H1 (cell line): ENCODE measurements around the gene BFSP2.

Source experiments
- ATF3 ChIP-seq: IDR thresholded peaks from 2 replicates; pipeline ENCODE4 v1.6.1; 2011; ENCODE audit warnings: low read depth, mild to moderate bottlenecking, low read length; ENCODE audit not compliant: insufficient read depth
- CHD2 ChIP-seq: IDR thresholded peaks from 2 replicates; pipeline ENCODE4 v1.6.1; 2012; ENCODE audit warnings: low read length, improper control_type of control experiment
- CHD7 ChIP-seq: fragments of 300-600 bp; sonication (generic); IDR thresholded peaks from 2 replicates; pipeline ENCODE4 v1.7.1; 2012; ENCODE audit warnings: low read length, moderate library complexity, mild to moderate bottlenecking, inconsistent platforms; ENCODE audit not compliant: insufficient replicate concordance
- CTCF ChIP-seq, 3 experiments: IDR thresholded peaks; 1 replicate in 2 of 3; 2 replicates in 1 of 3; pipeline versions ENCODE4 v1.5.1 to v1.6.1; 2011; ENCODE audit warnings: low read length in 3 of 3, mild to moderate bottlenecking in 3 of 3, inconsistent platforms in 2 of 3, low read depth in 1 of 3, moderate library complexity in 1 of 3; ENCODE audit not compliant: insufficient read depth in 1 of 3; ENCODE audit errors: control extremely low read depth in 1 of 3
- EP300 ChIP-seq, 2 experiments: IDR thresholded peaks; 1 replicate in 1 of 2; 2 replicates in 1 of 2; pipeline ENCODE4 v1.6.1; 2011 to 2012; ENCODE audit warnings: low read depth in 2 of 2, low read length in 2 of 2, mild to moderate bottlenecking in 2 of 2, borderline replicate concordance in 1 of 2, inconsistent platforms in 1 of 2, moderate library complexity in 1 of 2
- KDM5A ChIP-seq: fragments of 200-600 bp; IDR thresholded peaks from 2 replicates; pipeline ENCODE4 v1.7.1; 2012; ENCODE audit warnings: mild to moderate bottlenecking, low read length, inconsistent platforms, mixed read lengths
- MAFK ChIP-seq: IDR thresholded peaks from 2 replicates; pipeline ENCODE4 v1.6.1; 2012; ENCODE audit warnings: low read depth, mild to moderate bottlenecking, improper control_type of control experiment, low read length
- NRF1 ChIP-seq: IDR thresholded peaks from 2 replicates; pipeline ENCODE4 v1.6.1; 2011; ENCODE audit warnings: mild to moderate bottlenecking, low read depth, low read length, improper control_type of control experiment
- POU5F1 ChIP-seq: IDR thresholded peaks from 2 replicates; pipeline ENCODE4 v1.6.1; 2011; ENCODE audit warnings: low read depth, mild to moderate bottlenecking, low read length, moderate library complexity
- TAF1 ChIP-seq: IDR thresholded peaks from 2 replicates; pipeline ENCODE4 v1.6.1; 2011; ENCODE audit warnings: mild to moderate bottlenecking, low read depth, low read length
- YY1 ChIP-seq: IDR thresholded peaks from 2 replicates; pipeline ENCODE4 v1.6.1; 2011; ENCODE audit warnings: low read depth, mild to moderate bottlenecking, low read length

GRCh38 chr3:133414021-133414392, 14.2 kb downstream of the BFSP2 start:
- TF ChIP-seq EP300 (IDR thresholded peaks at IDR 0.05; ENCODE audit: borderline replicate concordance in 1 of 2, low read depth in 2 of 2, low read length in 2 of 2) (no peak), CHD2 (no peak), NRF1 (no peak), POU5F1 (no peak), YY1 (no peak), MAFK (no peak), ATF3 (no peak), TAF1 (no peak), CHD7 (no peak), KDM5A (no peak), CTCF (IDR thresholded peaks at IDR 0.05; ENCODE audit: control extremely low read depth in 1 of 3, insufficient read depth in 1 of 3, low read depth in 1 of 3, low read length in 3 of 3) (no peak)
